Coronary artery (tissue), 2 donors: ENCODE results near the gene PPP1R15B.

Source experiments
- DNase-seq: peaks from one replicate; pipeline ENCODE4 v3.0.0-alpha.2; 2017; ENCODE audit warnings: low spot score
- H3K27ac ChIP-seq, 2 donors: fragments of 200-600 bp; sonication (generic); one replicate each; pipeline ENCODE4 v1.5.1; 2016 to 2019
- H3K4me3 ChIP-seq: fragments of 200-600 bp; sonication (generic); 2 replicates; pipeline ENCODE4 v1.5.1; 2016; ENCODE audit warnings: mild to moderate bottlenecking, moderate library complexity
- TF ChIP-seq, protein P1 (sequence below): fragments of 200-600 bp; sonication (generic); IDR thresholded peaks from one replicate; pipeline ENCODE4 v1.5.1; 2019; ENCODE audit warnings: antibody characterized with exemption

PPP1R15B gene

DNA sequence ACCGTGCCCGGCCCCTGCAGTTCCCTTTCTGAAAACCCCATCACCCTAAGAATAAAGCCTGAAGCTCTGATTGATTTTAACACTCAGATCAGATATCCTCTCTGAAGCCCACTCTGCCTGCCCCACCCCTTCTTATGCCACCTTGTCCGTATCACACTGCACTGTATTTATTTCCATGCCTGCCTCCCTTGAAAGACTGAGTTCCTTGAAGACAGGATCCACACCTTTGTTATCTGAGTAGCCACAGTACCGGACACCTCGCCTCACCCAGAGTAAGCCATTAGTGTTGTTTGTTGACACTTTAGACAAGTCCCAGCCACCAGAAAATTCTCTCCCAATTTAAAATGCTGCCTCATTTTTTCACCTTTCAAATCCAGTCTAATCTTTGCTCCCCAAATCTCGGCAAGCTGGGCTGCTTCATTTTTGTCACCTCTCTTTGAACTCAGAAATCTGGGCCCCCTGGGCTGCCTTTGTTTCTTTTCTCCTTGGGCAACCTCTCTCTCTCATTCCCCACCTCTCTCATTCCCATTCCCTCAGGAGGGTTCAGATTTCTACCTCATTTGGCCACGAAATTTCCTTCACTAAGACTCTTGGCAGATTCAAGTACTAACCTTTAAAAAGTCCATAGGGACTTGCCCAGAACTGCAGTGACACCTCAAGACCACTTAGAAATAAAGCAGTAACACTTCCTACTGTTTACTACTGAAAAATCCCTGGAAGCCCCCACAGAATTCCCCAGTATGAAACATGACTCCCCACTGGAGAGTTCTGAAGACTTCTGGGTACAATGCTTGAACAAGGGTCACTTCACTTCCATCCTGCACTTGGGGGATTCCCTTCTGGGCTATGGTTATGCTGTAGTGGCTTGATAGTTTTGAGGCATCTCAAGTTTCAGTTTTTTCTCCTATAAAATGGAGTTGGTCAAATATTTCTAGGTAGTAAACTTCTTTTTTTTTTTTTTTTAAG, 8.7 kb upstream of the PPP1R15B start:
- Histone ChIP-seq H3K4me3 (no peak overlapping the region), H3K27ac (no peak overlapping the region)
- TF ChIP-seq, protein P1, sequence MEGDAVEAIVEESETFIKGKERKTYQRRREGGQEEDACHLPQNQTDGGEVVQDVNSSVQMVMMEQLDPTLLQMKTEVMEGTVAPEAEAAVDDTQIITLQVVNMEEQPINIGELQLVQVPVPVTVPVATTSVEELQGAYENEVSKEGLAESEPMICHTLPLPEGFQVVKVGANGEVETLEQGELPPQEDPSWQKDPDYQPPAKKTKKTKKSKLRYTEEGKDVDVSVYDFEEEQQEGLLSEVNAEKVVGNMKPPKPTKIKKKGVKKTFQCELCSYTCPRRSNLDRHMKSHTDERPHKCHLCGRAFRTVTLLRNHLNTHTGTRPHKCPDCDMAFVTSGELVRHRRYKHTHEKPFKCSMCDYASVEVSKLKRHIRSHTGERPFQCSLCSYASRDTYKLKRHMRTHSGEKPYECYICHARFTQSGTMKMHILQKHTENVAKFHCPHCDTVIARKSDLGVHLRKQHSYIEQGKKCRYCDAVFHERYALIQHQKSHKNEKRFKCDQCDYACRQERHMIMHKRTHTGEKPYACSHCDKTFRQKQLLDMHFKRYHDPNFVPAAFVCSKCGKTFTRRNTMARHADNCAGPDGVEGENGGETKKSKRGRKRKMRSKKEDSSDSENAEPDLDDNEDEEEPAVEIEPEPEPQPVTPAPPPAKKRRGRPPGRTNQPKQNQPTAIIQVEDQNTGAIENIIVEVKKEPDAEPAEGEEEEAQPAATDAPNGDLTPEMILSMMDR: no peak
- DNase-seq: no peak

DNA sequence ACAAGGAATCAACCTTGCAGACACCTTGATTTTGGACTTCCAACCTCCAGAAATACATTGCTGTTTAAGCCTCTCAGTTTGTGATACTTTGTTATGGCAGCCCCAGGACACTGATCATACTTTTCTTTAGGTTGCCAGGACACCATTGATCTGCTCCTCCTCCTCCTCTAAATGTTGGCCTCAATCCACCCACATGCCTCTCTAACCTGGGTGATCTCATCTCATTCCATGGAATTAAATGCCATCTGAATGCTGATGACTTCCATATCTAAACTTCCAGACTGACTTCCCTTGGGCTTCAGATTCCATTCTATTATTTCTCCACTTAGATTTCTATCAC, 7.4 kb upstream of the PPP1R15B start:
- TF ChIP-seq, protein P1: no peak
- Histone ChIP-seq H3K27ac (peak overlapping the region in 1 of 2 donors; percentile 30), H3K4me3 (no peak overlapping the region)
- DNase-seq: no peak

DNA sequence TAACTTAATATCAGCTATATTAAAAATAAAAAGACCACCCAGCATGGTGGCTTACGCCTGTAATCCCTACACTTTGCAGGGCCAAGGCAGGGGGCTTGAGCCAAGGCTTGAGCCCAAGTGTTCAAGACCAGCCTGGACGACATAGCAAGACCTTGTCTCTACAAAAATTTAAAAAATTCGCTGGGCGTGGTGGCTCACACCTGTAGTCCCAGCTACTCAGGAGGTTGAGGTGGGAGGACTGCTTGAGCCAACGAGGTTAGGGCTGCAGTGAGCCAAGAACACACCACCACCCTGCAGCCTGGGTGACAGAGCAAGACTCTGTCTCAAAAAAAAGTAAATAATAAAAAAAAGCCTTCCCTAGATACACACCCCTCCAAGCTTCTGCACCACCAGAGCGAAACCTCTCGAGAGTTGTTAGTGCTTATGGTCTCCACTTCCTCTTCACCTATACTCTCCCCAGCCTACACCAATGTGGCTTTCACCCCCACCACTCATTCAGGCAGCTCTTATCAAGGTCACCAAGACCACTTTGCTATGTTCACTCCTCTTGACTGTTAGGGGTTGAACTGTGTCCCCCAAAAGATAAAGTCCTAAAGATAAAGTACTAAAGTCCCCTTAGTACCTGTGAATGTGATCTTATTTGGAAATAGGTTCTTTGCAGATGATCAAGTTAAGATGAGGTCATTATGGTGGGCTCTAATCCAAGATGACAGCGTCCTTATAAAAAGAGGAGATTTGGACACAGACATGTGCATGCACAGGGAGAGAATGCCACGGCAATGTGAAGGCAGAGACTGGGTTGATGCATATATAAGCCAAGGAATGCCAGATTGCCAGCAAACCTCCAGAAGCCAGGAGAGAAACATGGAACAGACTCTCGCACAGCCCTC, 6.8 kb upstream of the PPP1R15B start:
- TF ChIP-seq, protein P1: no peak

DNA sequence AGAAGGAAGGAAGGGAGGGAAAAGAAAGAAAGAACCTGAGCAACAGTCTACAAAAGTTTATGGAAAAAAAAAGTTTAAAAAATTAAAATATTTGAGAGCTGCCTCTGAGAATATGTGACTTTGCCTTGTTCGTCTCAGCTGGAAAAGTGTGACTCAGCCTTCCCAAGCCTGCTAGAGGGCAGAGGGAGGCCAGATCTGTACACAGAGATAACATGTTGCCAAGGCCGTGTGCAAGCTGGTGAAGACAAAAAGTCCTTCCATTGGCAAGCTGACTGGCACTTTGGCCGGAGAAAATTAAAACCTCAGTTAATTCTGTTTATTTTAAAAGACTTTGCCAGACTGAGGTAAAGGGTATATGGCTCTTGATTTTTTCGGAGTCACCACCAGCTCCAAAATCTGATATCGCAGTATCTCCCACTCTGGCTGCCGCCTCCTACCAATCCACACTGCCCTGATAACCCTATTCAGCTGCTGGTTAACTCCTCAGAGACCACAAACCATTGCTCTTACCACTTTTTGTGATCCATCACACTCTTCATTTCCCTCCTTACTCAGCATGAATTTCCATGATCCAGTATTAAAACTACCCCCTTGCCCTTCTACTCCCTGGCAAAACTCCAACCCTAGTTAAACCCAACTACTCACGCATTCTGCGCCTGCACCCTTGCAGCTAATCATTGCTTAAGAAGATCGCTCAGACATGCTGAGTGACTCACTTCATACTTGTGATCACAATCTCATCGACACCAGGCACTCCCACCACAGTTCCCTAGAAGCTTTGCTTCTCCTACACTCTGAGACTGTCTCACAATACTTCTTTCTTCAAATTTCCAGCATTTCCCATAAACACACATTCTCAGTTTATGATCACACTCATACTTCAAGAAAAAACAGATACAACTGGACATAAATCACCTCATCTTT, 5.7 kb upstream of the PPP1R15B start:
- TF ChIP-seq, protein P1: no peak
- Histone ChIP-seq H3K4me3 (peak overlapping the region; percentile 45), H3K27ac (peak overlapping the region; percentile 55 to 85)
- peak; percentile 84 for DNase-seq

More for the DNA sequence above, 6.8 kb upstream of the PPP1R15B start:
- H3K4me3 ChIP-seq: no peak overlapping the region
- peak overlapping the region; percentile 55 to 85 for H3K27ac ChIP-seq
- no peak for DNase-seq

DNA sequence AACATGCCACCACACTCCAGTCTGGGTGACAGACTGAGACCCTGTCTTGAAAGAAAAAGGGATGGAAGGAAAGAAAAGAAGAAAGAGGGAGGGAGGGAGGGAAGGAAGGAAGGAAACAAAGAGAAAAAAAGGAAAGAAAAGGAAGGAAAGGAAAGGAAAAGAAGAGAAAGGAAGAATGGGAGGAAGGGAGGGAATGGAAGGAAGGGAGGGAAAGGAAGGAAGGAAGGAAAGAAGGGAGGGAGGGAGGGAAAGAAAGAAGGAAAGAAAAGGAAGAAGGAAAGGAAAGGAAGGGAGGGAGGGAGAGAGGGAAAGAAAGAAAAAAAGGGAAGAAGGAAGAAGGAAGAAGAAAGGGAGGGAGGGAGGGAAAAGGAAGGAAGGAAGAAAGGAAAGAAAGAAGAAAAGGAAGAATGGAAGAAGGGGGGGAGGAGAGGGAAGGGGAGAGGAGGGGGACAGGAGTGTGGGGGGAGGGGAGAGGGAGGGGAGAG, 5.0 kb upstream of the PPP1R15B start:
- Histone ChIP-seq H3K4me3 (no peak overlapping the region), H3K27ac (peak overlapping the region; percentile 55 to 85)
- TF ChIP-seq, protein P1: no peak
- DNase-seq: no peak

DNA sequence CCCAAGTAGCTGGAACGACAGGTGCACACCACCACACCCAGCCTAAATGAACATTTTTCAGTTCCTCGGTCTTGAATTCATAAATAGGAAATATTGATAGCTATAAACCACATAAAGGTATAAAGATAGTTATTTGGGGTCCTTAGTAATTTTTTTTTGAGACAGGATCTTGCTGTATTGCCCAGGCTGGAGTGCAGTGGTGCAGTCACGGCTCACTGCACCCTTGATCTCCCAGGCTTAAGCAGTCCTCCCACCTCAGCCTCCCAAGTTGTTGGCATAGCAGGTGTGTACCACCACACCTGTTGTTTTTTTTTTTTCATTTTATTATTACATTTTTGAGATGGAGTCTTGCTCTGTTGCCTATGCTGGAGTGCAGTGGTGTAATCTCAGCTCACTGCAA, 3.7 kb upstream of the PPP1R15B start:
- no peak overlapping the region for H3K4me3 ChIP-seq
- H3K27ac ChIP-seq: no peak overlapping the region
- TF ChIP-seq, protein P1: no peak
- DNase-seq: no peak
